HG02981 (cell line): ENCODE data around the gene ING2.
A peak's percentile ranks its signal among the peaks of the same experiment; 100 is the strongest.

Source experiments
- ATAC-seq: cut with Tn5 transposase; IDR thresholded peaks from one replicate; pipeline ENCODE4 v1.9.1; 2021; ENCODE audit warnings: mild to moderate bottlenecking, moderate library complexity; ENCODE audit not compliant: unreplicated experiment

Gene ING2

DNA sequence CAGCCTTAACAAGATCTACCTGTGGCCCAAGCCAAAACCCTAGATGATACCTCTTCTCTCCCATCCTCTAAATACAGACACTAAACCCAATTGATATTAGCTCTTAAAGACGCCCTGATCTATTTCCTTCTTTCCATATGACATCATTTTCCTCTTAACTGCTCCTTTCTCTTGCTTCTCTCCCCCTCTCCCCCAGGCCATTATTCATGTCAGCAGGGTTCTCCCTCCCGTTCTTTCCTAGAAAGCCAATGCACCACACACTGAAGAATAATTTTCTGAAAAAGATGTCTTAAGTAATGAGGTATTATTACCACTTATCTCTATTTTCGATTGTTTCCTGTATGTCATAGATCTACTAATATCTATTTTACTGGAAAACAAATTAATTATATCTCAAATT, 9.7 kb upstream of the ING2 start:
- ATAC-seq, result no peak

GRCh38 chr4:183499389-183499788, 5.5 kb upstream of the ING2 start:
- ATAC-seq, result no peak

GRCh38 chr4:183499801-183500200, 5.1 kb upstream of the ING2 start:
- no peak for ATAC-seq

DNA sequence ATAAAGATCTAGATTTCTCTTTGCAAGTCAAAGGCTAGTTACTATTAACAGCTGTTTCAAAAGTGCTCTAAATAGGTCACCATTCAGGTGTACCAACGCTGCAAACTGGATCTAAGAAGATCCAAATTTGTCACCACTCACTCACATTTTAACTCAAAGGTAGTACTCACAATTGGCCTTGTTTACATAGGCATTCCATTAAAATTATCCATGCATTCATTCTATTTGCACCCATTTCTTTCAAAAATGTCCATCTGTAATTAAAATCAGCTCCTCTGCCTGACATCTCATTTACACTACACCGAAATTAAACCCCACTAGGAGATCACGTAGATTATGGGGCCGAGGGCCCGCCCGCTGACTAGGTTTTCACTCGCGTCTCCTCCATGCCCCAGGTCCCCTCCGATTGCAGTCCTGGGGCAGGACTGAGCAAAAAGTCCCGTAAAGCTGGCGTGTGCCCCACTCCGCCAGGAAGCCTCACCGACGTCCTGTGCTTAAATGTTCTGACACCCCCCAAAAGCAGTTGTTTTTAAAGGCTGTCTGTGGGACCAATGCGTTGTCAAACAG, 1.3 kb upstream of the ING2 start:
- peak; percentile 0 for ATAC-seq

DNA sequence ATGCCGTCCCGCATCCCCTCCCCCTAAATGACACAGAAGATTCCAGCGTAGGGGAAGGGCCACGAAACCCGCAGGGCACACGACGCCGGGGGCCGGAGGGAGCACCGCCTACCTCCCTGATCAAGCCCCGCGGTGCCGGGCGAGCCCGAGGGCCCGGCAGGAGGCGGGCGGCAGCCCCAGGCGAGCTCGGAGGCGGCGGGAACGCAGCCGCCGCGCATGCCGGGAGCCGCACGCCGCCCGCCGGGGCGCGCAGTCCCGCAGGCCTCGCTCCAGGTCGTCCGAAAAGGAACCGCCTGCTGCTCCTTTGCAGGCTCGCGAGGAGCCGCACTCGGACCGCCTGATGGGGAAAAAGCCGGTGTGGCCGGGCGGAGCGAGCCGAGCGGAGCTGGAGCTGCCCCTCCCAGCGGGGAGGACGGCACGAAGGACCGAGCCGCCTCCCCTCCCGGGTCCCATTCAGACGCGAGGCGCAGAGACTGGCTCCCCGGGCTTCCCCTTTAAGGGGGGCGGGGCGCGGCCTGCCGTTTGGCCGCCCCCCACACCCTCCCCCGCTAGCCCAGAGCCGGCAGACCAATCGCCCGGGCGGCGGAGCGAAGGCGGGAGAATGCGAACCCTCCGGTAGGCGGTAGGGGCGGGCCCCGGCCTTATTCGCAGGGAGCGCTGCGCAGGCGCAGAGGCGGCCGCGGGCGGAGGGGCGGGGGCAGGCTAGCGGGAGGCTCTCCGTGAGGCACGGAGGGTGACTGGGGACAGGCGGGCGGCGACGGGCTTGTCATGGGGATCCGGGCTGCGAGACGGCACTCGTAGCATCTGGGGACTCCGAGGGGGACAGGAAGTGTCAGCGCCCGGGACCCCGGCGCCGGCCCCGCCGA, 561 bp upstream of the ING2 start:
- ATAC-seq, result peak; percentile 64

DNA sequence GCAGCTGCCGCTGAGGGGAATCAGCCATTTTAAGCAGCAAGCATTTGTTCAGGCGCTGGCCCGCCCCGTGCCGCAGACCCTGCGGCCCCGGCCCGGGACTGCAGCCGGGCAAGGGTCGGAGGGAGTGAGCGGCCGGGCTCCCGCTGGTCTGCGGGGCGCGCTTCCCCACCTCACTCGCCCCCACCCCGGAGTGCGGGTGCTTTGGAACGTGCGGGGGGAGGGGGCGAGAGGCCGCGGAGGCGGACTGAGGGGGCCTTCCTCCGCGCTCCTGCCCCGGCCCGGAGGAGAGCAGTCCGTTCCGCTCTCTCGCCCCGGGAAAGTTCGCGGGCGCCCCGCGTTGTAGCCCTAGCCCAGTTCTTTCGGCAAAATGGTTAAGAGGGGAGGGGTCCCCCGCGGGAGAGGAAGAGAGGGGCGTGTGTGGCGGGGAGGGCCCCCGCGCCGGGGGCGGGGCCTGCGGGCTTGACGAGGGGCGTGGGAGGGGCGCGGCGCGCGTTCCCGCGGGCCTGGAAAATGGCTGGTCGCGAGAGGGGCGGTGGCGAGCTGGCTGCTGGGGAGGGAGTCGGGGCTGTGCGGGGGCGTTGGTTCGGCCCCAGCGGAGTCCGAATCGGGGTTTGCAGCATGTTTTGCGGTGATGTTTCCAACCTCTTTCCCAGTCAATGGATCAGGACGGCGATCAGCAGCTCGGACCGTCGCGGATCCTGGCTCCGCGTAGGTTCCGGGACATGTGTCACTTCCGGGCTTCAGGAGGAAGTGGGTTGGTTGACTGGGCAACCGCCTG, 942 bp downstream of the ING2 start:
- peak; percentile 40 for ATAC-seq

DNA sequence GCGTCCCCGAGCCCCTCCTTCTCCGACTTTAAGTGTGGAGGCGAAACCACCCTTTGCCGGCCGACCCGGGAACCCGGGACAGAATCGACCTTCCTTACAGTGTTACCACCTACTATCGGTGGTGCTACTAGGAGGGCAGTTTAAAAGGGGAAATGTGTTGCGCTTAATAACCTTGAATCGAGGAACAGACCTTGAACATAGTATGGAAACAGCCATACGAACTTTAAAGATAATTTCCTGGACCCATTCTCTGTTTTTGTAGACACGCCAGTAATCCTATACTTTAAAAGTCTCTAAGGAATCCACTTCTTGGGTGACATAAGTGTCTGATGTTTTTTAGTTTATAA, 1.5 kb downstream of the ING2 start:
- ATAC-seq, result no peak

DNA sequence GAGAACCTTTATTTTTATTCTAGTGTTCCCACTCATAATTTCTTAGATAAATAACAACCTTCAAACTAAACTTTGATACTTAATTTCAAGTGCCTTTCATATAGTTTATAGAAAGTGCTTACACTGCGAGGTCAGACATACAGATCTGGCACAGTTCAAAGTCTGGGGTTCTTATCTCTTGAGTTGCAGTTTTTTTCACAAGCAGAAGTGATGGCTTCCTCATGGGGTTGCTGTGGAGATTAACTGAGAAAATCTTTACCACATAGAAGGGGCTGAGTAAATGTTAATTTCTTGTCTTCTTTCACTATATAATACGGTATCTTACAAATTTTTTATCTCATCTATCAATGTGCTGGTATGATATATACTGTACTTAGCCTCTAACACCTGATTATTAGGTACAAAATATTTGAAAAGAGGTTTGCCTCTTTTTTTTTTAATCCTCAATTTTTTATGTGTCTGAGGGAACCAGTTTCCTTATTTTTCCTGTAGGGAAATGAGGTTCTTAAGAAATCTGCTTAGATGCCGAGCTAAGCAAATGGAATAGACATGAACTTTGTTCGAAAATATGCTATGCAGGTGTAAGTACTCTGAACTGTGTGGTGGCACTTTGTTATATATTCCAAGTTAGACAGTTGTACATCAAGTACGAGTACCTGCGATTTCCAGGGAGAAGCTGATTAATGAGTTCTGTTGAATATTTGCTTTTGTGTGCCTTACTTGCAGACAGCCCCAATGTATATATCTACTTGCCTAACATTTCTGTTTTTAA, 3.3 kb downstream of the ING2 start:
- no peak for ATAC-seq

DNA sequence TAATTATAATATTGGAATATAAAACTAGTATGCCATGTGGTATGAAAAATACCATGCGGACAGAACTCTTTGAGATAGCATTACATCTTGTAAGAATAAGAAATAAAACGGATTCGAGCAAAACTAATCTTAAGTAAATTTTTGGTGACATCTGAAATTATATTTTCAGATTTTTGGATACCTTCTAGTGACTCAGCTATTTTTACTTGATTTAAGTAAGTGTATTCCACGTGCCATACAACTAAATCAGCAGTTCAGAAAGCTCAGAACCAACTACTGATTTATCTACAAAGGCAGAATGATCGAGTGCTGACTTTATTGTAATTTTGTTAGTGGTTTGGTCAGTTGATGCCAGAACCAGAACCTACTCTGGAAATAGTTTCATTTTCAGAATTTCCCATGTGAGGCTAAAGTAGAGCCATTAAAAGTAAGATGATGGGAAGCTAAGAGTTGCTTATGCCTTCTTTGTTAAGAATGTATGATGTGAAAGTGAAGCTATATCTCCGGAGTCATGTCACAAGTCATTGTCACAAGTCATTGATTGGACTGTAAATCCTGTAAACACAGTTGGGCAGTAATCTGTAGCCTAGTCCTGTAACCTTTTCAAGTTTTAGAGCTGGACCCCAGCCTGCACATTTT, 4.0 kb downstream of the ING2 start:
- ATAC-seq, result no peak

- ATAC-seq, result no peak
Observed at GRCh38 chr4:183515411-183515810, 10.6 kb downstream of the ING2 start.

DNA sequence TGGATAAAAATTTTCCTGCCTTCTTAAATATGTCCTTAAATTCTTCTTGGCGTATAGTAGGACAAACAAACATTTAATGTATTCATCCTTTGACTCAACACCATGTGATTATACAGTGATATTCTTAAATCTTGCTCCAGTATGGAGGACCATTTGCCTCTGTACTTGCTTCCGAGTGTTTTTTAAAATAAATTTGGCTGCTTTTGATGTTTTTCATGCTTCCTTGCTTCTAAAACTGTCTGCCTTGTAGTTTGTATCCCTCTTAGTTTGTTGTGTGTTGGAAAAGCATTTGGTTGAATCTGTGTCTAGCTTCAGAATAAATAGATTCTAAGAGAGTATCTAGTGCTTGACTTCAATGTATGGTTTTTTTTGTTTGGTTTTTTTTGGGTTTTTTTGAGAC, 12.3 kb downstream of the ING2 start:
- no peak for ATAC-seq

DNA sequence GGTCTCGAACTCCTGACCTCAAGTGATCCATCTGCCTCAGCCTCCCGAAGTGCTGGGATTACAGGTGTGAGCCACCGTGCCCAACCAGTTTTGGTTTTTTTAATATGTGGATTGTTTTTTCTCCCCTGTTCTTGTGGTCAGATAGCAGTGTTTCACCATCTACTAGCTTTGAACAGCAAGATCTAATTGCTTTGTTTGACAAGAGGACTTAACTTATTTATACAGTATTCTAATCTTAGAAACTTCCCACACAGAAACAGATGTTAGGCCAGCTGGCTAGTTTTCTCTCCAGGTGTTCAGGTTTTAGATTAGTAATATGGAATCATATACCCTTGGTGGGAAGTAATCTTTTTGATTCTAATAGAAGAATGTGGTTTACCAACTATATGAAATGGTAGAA, 12.9 kb downstream of the ING2 start:
- no peak for ATAC-seq

GRCh38 chr4:183522821-183523220, 18.0 kb downstream of the ING2 start:
- ATAC-seq, result no peak

DNA sequence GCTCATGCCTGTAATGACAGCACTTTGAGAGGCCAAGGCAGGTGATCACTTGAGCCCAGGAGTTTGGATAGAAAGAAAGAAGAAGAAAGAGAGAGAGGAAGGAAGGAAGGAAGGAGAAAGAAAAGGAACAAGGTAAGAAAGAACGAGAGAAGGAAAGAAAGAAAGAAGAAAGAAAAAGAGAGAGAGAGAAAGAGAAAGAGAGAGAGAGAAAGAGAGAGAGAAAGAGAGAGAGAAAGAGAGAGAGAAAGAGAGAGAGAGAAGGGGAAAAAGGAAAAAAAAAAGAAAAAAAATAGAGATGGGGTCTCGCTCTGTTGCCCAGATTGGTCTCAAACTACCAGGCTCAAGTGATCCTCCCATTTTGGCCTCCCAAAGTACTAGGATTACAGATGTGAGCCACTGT, 22.5 kb downstream of the ING2 start:
- no peak for ATAC-seq

GRCh38 chr4:183532821-183533220, 28.0 kb downstream of the ING2 start:
- no peak for ATAC-seq

DNA sequence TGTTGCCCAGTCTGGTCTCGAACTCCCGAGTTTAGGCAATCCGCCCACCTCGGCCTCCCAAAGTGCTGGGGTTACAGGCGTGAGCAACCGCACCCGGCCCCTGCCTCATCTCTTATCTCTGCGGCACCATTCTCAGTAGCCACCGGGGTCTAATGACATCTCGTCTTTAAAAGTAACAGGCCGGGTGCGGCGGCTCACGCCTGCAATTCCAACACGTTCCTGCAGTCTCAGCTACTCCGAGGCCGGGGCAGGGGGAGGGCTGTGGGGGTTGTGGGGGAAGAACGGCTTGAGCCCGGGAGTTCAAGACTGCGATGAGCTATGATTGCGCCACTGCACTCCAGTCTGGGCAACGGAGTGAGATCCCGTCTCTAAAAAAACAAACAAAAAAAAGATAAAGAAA, 28.8 kb downstream of the ING2 start:
- ATAC-seq, result no peak

GRCh38 chr4:183540410-183541009, 35.7 kb downstream of the ING2 start:
- ATAC-seq, result no peak

- no peak for ATAC-seq
Observed at GRCh38 chr4:183541010-183541751, 36.3 kb downstream of the ING2 start.

- no peak for ATAC-seq
Observed at GRCh38 chr4:183541752-183542040, 36.8 kb downstream of the ING2 start.

DNA sequence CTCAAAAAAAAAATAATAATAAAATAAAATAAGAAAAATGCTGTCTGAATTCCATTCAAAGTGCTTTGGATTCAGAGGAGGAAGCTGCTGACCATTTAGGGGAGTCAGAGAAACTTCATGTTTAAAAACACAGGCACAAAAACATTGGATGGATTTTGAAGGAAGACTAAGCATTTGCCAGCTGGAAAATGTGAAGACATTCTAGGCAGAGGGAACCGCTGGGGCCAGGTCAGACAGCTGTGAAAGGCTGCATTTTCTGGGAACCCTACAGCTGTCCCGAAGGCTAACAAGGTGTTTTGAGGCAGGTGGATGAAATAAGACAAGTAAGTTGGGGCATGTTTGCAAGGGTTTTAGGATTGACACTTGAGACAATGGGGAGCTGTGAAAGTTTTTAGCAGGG, 38.6 kb downstream of the ING2 start:
- no peak for ATAC-seq
